Measurements from ENCODE around the gene BCL7C. TPM values are rescaled to one million over a fixed set of nuclear protein-coding genes. Genes with fewer than 3 reads are reported as not detected.

The BCL7C gene
- total and polyA plus RNA-seq, 2 of the 13 experiments (the other 11 are each of a cell fraction or from before 2014, with no cell fraction given): 17.7 to 33.8 TPM

GRCh38 chr16:30874821-30875717 lies 18.8 kb downstream of the BCL7C start (continued):
- TF ChIP-seq RORA (CRISPR knock-in tag; IDR thresholded peaks at IDR 0.05) (0 out of 2 replicates have a peak, but pooled peaks have one; percentile 17), MED1 (CRISPR knock-in tag; IDR thresholded peaks at IDR 0.05) (peak; percentile 95), E2F5 (CRISPR knock-in tag; conservative IDR thresholded peaks at IDR 0.05) (peak; percentile 87), CREM (IDR thresholded peaks at IDR 0.05) (peak; percentile 83), CREM (CRISPR knock-in tag; IDR thresholded peaks at IDR 0.05) (peak; percentile 39; the same call in 1 of the 2 replicates), ZNF543 (CRISPR knock-in tag; IDR thresholded peaks at IDR 0.05) (peak; percentile 92), MTA1 (CRISPR knock-in tag; IDR thresholded peaks at IDR 0.05; ENCODE audit: borderline replicate concordance) (peak; percentile 91), FLYWCH1 (CRISPR knock-in tag; IDR thresholded peaks at IDR 0.05) (peak; percentile 93; the same call in 1 of the 2 replicates), KAT2B (IDR thresholded peaks at IDR 0.05; ENCODE audit: borderline replicate concordance, low read depth, low read length) (no peak), NFE2 (CRISPR knock-in tag; IDR thresholded peaks at IDR 0.05) (no peak; the same call in 1 of the 2 replicates), ZNF788 (CRISPR knock-in tag; IDR thresholded peaks at IDR 0.05; ENCODE audit: borderline replicate concordance) (peak; percentile 100), ZFP36 (IDR thresholded peaks at IDR 0.05; ENCODE audit: borderline replicate concordance, low read depth, low read length, partially characterized antibody) (no peak), ZNF530 (CRISPR knock-in tag; IDR thresholded peaks at IDR 0.05; ENCODE audit: low read depth) (peak; percentile 62; the same call in 1 of the 2 replicates), ARID5B (CRISPR knock-in tag; IDR thresholded peaks at IDR 0.05) (peak; percentile 88), ONECUT2 (CRISPR knock-in tag; IDR thresholded peaks at IDR 0.05) (peak; percentile 67), THAP9 (CRISPR knock-in tag; IDR thresholded peaks at IDR 0.05; ENCODE audit: borderline replicate concordance) (peak; percentile 98), ZNF496 (CRISPR knock-in tag; IDR thresholded peaks at IDR 0.05; ENCODE audit: insufficient replicate concordance) (no peak), RARA (CRISPR knock-in tag; IDR thresholded peaks at IDR 0.05) (peak; percentile 78), MZF1 (CRISPR knock-in tag; IDR thresholded peaks at IDR 0.05; ENCODE audit: borderline replicate concordance) (peak; percentile 85)

Data from HepG2 (cell line).